ENCODE measurements around the gene GPRASP2.

GPRASP2 gene

GRCh38 chrX:102745857-102746584, 33.8 kb downstream of the GPRASP2 start:
- peak; percentile 64 for DNase-seq

- DNase-seq = no peak
These were observed 53.0 kb downstream of the GPRASP2 start for GRCh38 chrX:102765217-102765616.

GRCh38 chrX:102765809-102766208, 53.6 kb downstream of the GPRASP2 start:
- no peak for DNase-seq

- no peak for DNase-seq
These were observed 55.0 kb downstream of the GPRASP2 start for GRCh38 chrX:102767287-102767686.
